Stimulated activated naive CD8-positive, alpha-beta T cell treated with anti-CD3 and anti-CD28 coated beads, Interleukin-15, Interleukin-2, amounts not matched to agents 100 ng/mL and 50 ng/mL, for 24 hours (primary cell): ENCODE data around the gene BGN.

Experiments
- H3K27ac Mint-ChIP-seq: one replicate; pipeline ENCODE4 v1.8.0; 2021; ENCODE audit warnings: mild to moderate bottlenecking, mixed read lengths
- H3K27me3 Mint-ChIP-seq: one replicate; pipeline ENCODE4 v1.8.0; 2021; ENCODE audit warnings: mixed read lengths
- H3K36me3 Mint-ChIP-seq: one replicate; pipeline ENCODE4 v1.8.0; 2021; ENCODE audit warnings: low read depth, mixed read lengths
- H3K4me1 Mint-ChIP-seq: one replicate; pipeline ENCODE4 v1.8.0; 2021; ENCODE audit warnings: low read depth, mixed read lengths
- H3K4me3 Mint-ChIP-seq: one replicate; pipeline ENCODE4 v1.8.0; 2021; ENCODE audit warnings: mild to moderate bottlenecking, mixed read lengths
- H3K9me3 Mint-ChIP-seq: one replicate; pipeline ENCODE4 v1.8.0; 2021; ENCODE audit warnings: mixed read lengths

BGN gene

DNA sequence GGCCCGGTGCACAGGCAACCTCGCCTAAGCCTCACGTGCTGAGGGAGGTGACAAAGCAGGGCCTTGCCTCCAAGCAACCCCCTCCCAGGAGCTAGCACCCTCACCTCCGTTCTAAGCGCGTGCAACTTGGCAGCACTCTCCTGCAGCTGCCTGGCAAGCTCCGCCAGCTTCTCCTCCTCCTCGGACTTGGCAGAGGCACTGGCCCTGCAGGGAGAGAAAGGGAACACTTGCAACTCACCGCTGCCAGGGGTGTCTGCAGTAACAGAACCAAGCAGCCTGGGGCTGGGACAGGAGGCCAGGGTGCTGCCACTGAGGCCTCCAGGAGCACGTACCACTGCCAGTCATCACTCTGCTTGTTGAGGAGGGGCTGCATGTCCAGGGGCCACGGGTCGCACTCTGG lies 38.6 kb upstream of the BGN start:
- H3K9me3 Mint-ChIP-seq: no peaks in the 10 kb centered on the region
- no peaks in the 10 kb centered on the region for H3K4me1 Mint-ChIP-seq
- no peak overlapping the region for H3K27ac Mint-ChIP-seq
- peaks cover 18% of the 10 kb centered on the region for H3K36me3 Mint-ChIP-seq
- no peak overlapping the region for H3K4me3 Mint-ChIP-seq
- H3K27me3 Mint-ChIP-seq: no peaks in the 10 kb centered on the region

DNA sequence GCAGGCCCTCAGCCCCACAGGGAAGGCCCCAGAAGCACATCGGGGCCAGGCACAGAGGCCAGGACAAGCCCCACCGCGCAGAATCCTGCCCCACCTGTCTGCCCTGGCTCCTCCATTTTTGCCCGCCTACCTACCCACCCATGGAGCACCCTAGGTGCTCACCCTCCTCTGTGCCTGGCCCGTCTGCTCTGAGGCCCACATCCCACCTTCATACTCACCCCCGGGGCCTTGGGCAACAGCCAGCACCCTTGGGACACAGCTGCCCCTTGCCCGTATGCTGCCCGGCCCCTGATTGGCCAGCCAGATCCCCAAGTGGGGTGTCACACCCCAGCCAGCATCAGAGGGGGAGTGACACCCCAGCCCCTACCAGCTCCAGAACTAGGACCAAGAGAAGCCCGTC lies 38.1 kb upstream of the BGN start:
- H3K4me3 Mint-ChIP-seq: no peak overlapping the region
- no peaks in the 10 kb centered on the region for H3K4me1 Mint-ChIP-seq
- H3K27me3 Mint-ChIP-seq: no peaks in the 10 kb centered on the region
- no peak overlapping the region for H3K27ac Mint-ChIP-seq
- H3K9me3 Mint-ChIP-seq: no peaks in the 10 kb centered on the region
- peaks cover 17% of the 10 kb centered on the region for H3K36me3 Mint-ChIP-seq

DNA sequence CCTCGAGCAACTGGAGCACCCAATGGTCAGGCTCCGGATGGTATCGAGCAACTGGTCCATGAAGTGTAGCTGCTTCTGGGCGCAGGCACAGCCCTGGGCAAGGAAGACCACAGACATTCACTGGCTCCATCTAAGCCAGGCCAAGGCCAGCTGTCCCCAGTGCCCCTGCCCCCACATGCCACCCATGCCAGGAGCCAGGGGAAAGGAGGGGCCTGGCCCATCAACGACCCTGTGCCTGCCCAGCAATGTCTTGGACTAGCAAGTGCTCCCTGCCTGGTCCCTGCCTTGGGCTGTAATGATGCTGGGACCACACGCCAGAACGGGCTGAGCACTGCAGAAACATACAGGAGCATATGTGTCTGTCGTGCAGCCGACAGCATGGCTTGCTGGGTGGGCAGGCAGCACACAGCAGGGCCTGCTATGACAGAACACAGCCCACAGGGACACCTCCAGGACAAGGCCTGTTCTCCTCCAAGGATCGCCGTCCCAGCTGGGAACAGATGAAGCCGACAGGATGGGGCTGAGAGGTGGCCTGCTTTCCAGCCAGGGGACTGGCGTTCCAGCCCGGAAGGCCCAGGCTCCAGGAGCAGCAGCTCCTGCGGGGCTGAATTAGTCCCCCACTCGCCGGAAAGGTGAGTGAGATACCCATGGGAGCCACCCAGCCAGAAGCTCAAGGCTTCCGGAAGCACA lies 37.5 kb upstream of the BGN start:
- H3K27me3 Mint-ChIP-seq: no peaks in the 10 kb centered on the region
- H3K36me3 Mint-ChIP-seq: peaks cover 21% of the 10 kb centered on the region
- H3K27ac Mint-ChIP-seq: no peak overlapping the region
- no peaks in the 10 kb centered on the region for H3K4me1 Mint-ChIP-seq
- H3K9me3 Mint-ChIP-seq: no peaks in the 10 kb centered on the region
- H3K4me3 Mint-ChIP-seq: no peak overlapping the region

DNA sequence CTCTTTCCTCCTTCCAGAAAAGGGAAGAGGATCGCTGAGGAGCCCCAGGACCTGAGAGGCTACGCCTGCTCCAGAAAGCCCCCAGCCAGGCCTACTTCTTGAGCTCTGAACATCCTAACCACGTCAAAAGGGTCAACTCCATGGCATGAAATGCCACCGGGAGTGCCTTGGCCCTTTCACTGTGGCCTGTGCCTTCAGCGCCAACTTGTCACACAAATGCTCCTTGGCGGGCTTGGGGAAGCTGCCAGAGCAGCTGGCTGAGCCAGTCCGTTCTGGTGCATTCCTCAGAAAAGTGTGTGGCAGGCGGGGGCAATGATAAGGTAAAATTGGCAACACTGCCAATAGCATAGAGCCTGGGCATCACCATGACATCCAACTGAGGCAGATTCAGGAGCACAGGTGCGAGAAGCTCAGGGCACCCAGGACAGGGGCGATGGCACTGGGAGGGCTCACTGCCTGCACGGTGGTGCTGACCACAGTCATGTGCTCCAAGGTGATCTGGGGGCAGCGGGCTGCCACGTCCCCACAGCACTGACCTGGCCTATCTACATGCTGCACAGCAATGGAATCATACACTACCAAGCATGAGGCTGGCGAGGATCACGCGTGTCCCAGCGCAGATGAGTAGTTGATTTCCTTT lies 36.8 kb upstream of the BGN start:
- Mint-ChIP-seq H3K9me3 (no peaks in the 10 kb centered on the region), H3K27me3 (no peaks in the 10 kb centered on the region), H3K36me3 (peaks cover 19% of the 10 kb centered on the region), H3K27ac (no peak overlapping the region), H3K4me3 (no peak overlapping the region), H3K4me1 (no peaks in the 10 kb centered on the region)

DNA sequence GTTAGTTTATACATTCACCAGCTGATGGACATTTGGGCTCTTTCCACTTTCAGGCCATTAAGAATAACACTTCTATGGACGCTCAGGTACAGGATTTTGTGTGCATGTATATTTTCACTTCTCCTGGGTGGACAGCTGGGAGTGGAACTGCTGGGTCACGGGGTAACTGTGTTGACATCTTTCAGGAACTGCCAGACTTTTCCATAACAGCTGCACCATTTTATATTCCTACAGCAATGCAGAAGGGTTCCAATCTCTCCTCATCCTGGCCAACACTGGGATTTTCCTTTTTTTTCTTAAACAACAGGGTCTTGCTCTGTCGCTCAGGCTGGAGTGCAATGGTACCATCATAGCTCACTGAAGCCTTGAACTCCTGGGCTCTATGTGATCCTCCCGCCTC lies 36.3 kb upstream of the BGN start:
- H3K27me3 Mint-ChIP-seq: no peaks in the 10 kb centered on the region
- H3K4me3 Mint-ChIP-seq: no peak overlapping the region
- no peak overlapping the region for H3K27ac Mint-ChIP-seq
- peaks cover 16% of the 10 kb centered on the region for H3K36me3 Mint-ChIP-seq
- H3K4me1 Mint-ChIP-seq: no peaks in the 10 kb centered on the region
- no peaks in the 10 kb centered on the region for H3K9me3 Mint-ChIP-seq

DNA sequence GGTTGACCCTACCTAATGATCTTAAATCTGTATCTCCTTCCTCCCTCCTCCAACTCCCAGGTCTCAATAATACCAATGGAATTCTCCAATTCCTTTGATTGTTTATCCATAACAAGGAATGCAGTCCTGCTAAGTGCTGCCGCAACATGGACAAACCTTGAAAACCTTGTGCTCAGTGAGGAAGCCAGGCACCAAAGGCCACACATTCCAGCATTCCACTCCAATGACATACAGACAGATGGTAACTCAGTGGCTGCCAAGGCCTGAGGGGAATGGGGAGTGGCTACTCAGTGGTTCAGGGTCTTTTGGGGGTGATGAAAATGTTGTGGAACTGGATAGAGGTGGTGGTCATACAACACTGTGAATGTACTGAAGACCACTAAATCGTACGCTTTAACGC lies 34.8 kb upstream of the BGN start:
- Mint-ChIP-seq H3K4me3 (no peak overlapping the region), H3K36me3 (peaks cover 16% of the 10 kb centered on the region), H3K4me1 (no peaks in the 10 kb centered on the region), H3K27me3 (no peaks in the 10 kb centered on the region), H3K27ac (no peak overlapping the region), H3K9me3 (no peaks in the 10 kb centered on the region)

DNA sequence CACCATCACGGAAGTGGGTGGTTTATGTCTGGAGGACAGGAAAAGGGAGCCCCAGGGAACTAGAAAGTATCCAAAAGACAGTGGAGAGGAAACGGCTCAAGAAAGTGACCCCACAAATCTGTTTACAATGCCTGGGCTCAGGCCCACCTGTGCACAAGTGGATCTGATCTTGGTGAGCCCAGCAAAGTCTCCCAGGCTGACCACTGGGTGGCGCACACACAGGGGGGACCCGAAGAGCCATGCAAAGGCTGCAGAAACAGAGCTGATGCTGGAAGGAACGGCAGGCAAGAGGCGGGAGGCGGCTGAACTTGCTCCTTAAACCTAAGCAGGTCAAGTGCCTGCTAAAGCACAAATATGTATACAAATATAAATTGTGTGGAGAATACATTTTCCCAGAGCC lies 34.0 kb upstream of the BGN start:
- Mint-ChIP-seq H3K27me3 (no peaks in the 10 kb centered on the region), H3K4me3 (no peak overlapping the region), H3K4me1 (no peaks in the 10 kb centered on the region), H3K27ac (no peak overlapping the region), H3K9me3 (no peaks in the 10 kb centered on the region), H3K36me3 (peaks cover 16% of the 10 kb centered on the region)

DNA sequence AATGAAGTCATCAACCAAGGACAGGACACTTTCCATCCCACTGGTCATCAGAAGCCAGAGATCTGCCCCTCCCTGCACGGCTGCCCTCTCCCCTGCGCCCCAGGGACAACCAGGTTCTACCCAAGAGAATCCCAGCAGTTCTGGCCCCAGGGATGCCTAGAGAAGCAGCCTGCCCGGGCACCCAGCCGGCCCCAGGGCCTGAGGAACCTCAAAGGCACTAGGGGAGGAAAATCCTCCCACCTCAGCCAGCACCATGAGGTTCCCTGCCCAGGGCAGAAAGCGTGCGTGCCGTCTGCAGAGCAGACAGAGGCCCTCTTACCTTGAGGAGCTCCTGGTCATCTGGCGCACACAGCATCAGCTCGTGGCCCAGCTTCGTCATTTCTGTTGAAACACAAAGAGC lies 32.5 kb upstream of the BGN start:
- H3K27me3 Mint-ChIP-seq: no peaks in the 10 kb centered on the region
- H3K9me3 Mint-ChIP-seq: no peaks in the 10 kb centered on the region
- H3K27ac Mint-ChIP-seq: no peak overlapping the region
- no peaks in the 10 kb centered on the region for H3K4me1 Mint-ChIP-seq
- no peak overlapping the region for H3K4me3 Mint-ChIP-seq
- peaks cover 19% of the 10 kb centered on the region for H3K36me3 Mint-ChIP-seq

DNA sequence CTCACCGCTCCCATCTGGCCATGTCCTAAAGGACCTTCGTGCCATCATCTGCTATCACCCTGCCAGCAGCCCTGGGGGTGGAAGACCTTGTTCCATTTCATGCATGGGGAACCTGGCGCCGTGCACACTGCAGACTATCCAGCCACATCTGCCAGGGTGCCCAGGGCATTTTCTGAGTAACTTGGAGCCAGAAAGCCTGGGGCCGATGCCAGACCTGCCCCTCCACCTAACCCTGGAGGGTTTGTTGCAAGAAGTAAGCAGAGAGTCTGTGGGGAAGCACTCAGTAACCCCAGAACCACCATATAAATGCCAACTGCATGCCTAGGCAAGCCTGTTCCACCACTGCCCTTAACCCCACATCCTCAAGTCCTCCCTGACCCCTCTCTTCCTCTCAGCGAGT lies 31.7 kb upstream of the BGN start:
- Mint-ChIP-seq H3K27me3 (no peaks in the 10 kb centered on the region), H3K36me3 (peaks cover 25% of the 10 kb centered on the region)

DNA sequence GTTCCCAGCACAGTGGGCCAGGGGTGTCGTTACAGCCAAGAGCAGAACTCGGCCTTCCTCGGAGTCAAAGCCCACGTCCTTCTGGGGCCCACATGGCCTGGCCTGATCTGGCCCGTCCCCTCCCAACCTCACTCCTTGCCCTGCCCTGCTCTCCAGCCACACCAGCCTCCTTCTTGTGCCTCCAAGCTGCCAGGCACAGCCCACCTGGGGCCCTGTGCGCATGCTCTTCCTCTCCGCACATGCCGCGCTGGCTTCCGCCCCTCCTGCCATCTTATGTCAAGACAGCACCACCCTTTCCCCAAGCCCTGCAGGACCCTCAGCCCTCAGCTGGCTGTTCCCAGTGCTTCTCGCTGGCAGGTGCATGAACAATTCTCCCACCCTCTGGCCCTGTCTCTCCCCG lies 31.2 kb upstream of the BGN start:
- Mint-ChIP-seq H3K4me3 (no peak overlapping the region), H3K9me3 (no peaks in the 10 kb centered on the region), H3K27me3 (no peaks in the 10 kb centered on the region), H3K4me1 (no peaks in the 10 kb centered on the region), H3K27ac (no peak overlapping the region), H3K36me3 (peaks cover 25% of the 10 kb centered on the region)

More for the DNA sequence above, 31.7 kb upstream of the BGN start:
- Mint-ChIP-seq H3K4me1 (no peaks in the 10 kb centered on the region), H3K9me3 (no peaks in the 10 kb centered on the region), H3K27ac (no peak overlapping the region), H3K4me3 (no peak overlapping the region)

DNA sequence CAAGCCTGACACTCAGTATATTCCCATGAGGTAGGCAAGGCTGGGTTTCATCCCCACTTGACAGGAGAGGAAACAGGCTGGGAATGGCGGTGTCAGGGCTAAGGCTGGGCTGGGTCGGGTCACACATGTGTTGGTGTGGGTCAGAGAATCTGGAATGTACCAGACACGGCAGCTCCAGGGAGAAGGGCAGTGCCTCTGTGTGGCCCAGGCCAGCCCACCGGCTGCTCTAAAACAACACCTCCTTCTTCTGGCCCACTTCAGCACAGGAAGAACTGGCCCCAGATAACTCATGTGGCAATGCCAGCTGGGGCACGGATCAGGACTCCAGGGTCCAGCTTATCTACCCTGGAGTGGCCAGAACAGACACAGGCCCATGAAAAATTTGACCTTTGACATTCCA lies 30.7 kb upstream of the BGN start:
- Mint-ChIP-seq H3K27me3 (no peaks in the 10 kb centered on the region), H3K9me3 (no peaks in the 10 kb centered on the region), H3K4me3 (no peak overlapping the region), H3K4me1 (peaks cover 4% of the 10 kb centered on the region), H3K27ac (no peak overlapping the region), H3K36me3 (peaks cover 22% of the 10 kb centered on the region)

DNA sequence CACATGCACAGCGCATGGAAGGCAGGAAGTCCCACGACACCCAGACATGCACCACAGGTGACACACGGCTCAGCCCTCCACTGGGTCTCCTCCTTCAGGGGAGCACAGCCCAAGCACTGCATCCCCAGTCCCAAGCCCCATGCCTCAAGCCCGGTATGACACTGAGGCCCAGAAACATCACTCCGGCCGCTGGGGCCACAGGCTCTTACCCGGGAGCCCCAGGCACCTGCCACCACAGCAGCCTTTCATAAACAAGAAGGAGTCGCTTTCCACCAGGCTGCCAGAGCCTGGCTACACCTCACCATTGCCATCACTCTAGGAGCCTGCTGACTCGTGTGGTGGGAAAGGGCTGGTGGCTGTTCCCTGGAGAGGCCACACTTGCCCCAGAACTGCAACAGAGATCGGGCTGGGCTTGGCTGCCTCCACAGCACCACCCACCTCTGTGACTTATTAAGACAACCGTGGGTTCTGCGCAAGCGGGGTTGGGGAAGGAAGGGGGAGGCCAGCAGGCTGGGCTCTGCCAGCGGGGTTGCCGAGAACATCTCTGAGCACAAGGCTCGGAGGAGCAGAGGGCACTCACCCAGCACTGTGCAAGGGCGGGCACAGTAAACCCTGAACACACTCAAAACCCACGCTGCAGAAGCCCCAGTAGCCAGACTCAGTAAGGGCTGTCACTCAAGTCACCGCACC lies 28.9 kb upstream of the BGN start:
- Mint-ChIP-seq H3K27ac (no peak overlapping the region), H3K4me1 (peaks cover 4% of the 10 kb centered on the region), H3K36me3 (peaks cover 15% of the 10 kb centered on the region), H3K4me3 (no peak overlapping the region), H3K9me3 (no peaks in the 10 kb centered on the region), H3K27me3 (no peaks in the 10 kb centered on the region)

DNA sequence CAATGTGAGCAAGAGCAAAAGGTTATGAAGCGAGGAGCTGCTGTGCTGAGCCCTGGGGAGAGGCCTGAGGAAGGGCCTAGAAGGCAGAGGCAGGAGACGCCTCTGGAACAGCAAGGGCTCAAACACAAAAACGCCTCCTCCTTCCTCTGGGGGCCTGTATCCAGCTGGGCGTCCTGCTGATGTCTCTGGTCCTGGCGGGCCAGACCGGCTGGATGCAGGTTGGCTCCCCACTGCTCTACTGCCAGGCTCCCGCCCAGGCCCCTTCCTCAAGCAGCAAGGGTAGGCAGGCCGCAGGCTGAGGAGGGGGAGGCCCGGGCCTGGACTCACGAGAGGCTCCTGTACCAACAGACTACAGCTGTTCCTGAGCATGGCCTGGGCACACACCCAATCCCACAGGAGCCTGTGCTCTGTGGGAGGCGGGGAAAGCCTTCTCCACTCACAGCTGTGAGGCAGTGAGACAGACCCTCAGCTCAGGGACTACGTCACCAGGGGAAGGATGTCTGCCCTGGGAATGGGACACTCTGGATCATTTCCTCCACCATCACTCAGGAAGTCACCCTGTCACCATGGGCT lies 26.7 kb upstream of the BGN start:
- Mint-ChIP-seq H3K27me3 (no peaks in the 10 kb centered on the region), H3K36me3 (peaks cover 8% of the 10 kb centered on the region), H3K4me1 (peaks cover 4% of the 10 kb centered on the region), H3K9me3 (no peaks in the 10 kb centered on the region), H3K27ac (no peak overlapping the region), H3K4me3 (peak overlapping the region; percentile 20)

DNA sequence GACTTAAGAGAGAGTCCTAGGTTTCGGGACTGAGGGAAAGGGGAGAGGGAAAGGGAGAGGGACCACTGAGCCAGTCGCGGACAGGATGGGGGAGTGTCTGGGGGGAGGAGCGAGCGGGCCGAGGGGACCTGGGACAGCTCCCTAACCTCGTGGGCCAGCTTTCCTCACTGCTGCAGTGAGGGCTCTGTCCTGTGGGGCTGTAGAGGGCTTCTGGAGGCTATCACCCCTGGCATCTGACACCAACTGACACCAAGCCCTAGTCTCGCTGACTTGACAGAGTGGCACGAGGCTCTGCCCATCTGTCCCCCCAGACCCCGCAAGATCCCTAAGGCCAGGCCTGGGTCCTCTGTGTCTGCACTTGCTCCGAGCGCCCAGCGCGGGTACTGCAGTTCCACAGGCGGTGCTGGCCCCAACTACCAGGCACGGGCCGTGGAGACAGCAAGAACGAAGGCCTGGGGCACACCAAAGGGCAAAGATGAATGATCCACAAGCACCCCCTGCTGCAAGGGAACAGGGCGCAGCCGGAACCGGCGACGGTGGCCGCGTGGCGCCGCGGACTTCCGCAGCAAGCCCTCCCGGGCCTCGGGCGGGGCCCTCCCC lies 24.9 kb upstream of the BGN start:
- Mint-ChIP-seq H3K36me3 (peaks cover 8% of the 10 kb centered on the region), H3K4me3 (peak overlapping the region; percentile 85), H3K27ac (peak overlapping the region; percentile 76), H3K4me1 (peaks cover 7% of the 10 kb centered on the region), H3K27me3 (no peaks in the 10 kb centered on the region), H3K9me3 (no peaks in the 10 kb centered on the region)
